ENCODE results near the gene MAN2B2. TPM values are rescaled to one million over a fixed set of nuclear protein-coding genes. Genes with fewer than 3 reads are reported as not detected.

Gene MAN2B2
- total RNA-seq, 4 donors from 2014 or later: 31.9 to 42.0 (median 33.0) TPM

DNA sequence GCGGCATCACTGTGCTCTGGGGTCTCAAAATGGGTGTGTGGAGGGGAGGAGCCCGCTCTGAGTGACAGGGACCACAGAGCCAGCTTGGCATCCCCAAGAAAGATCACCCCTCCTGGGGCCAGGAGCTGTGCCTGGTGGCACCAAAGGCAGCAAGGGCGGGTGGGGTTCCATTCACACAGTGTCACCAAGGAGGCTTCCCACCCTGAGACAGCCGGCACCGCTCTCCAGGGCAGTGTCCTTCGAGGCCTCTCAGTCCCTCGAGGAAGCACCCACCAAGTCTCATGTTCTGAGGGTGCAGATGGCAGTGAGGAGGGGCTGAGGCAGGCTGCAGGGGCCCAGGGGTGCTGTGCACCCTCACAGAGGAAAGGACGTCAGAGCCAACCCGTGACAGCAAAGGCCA lies 44.0 kb upstream of the MAN2B2 start:
- intact Hi-C loops (cut with DNase I): no loop called here
- no peaks in the 10 kb centered on the region for H3K4me1 ChIP-seq
- no peak for DNase-seq (ENCODE audit: extremely low spot score)
- no peak overlapping the region for H3K4me3 ChIP-seq
- WGBS: 59% methylated on average over 6 of the region's 9 CpGs
- H3K9me3 ChIP-seq: peaks cover 0 to 8% (median 2%) of the 10 kb centered on the region in 4 donors
- peaks cover 0 to 44% (median 0%) of the 10 kb centered on the region in 4 donors for H3K27me3 ChIP-seq
- H3K27ac ChIP-seq (replicated peaks in 1 of 4): no peak overlapping the region
- TF ChIP-seq, protein P1, sequence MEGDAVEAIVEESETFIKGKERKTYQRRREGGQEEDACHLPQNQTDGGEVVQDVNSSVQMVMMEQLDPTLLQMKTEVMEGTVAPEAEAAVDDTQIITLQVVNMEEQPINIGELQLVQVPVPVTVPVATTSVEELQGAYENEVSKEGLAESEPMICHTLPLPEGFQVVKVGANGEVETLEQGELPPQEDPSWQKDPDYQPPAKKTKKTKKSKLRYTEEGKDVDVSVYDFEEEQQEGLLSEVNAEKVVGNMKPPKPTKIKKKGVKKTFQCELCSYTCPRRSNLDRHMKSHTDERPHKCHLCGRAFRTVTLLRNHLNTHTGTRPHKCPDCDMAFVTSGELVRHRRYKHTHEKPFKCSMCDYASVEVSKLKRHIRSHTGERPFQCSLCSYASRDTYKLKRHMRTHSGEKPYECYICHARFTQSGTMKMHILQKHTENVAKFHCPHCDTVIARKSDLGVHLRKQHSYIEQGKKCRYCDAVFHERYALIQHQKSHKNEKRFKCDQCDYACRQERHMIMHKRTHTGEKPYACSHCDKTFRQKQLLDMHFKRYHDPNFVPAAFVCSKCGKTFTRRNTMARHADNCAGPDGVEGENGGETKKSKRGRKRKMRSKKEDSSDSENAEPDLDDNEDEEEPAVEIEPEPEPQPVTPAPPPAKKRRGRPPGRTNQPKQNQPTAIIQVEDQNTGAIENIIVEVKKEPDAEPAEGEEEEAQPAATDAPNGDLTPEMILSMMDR (IDR thresholded peaks at IDR 0.05): no peak
- TF ChIP-seq POLR2A (IDR thresholded peaks at IDR 0.05; ENCODE audit: low read depth) (no peak), POLR2AphosphoS5 (IDR thresholded peaks at IDR 0.05) (no peak), EP300 (IDR thresholded peaks at IDR 0.05) (no peak)
- no peaks in the 10 kb centered on the region for H3K36me3 ChIP-seq

- intact Hi-C loops (cut with DNase I): no loop called here
- H3K9me3 ChIP-seq: peaks cover 0 to 8% (median 2%) of the 10 kb centered on the region in 4 donors
- no peak overlapping the region for H3K4me3 ChIP-seq
- no peaks in the 10 kb centered on the region for H3K4me1 ChIP-seq
- no peak for DNase-seq (ENCODE audit: extremely low spot score)
- no peaks in the 10 kb centered on the region for H3K36me3 ChIP-seq
- H3K27me3 ChIP-seq: peaks cover 0 to 46% (median 0%) of the 10 kb centered on the region in 4 donors
- TF ChIP-seq EP300 (IDR thresholded peaks at IDR 0.05): no peak
- TF ChIP-seq POLR2AphosphoS5 (IDR thresholded peaks at IDR 0.05): no peak
- TF ChIP-seq, protein P1 (IDR thresholded peaks at IDR 0.05): no peak
- 86% methylated on average over 1 of the region's 3 CpGs for WGBS
- no peak overlapping the region for H3K27ac ChIP-seq (replicated peaks in 1 of 4)
These were observed 42.9 kb upstream of the MAN2B2 start for GRCh38 chr4:6532102-6532501.

DNA sequence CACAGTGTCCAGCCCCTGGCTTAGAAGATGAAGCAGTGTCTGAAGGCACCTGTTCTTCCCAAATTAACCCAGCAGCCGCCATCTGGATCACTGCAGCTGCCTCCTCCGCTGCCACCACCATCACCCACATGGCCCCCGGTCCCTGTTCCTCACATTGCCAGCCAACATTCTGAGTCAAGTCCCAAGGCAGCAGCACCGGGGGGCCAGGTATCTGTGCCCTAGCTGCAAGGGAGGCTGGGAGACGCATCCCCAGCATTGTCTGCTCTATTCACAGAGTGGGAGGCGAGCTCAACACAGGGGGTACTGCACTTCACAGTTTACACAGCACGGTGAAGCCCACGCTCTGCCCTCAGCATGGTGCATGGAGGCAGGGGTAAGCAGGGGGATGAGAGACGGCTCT lies 42.3 kb upstream of the MAN2B2 start:
- intact Hi-C loops (cut with DNase I): no loop called here

DNA sequence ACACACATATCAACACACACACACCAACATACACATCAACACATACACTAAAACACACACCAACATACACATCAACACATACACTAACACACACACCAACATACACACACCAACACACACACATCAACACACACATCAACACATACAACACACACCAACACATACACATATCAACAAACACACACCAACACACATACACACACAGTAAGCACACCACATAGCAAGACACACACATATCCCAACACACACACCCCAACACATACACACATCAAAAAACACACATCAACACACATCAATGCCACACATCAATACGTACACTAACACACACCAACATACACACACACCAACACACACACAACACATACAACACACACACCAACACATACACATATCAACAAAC lies 40.9 kb upstream of the MAN2B2 start:
- Histone ChIP-seq H3K27ac (replicated peaks in 1 of 4) (no peak overlapping the region), H3K4me3 (no peak overlapping the region), H3K4me1 (no peaks in the 10 kb centered on the region), H3K9me3 (peaks cover 0 to 8% (median 2%) of the 10 kb centered on the region in 4 donors), H3K27me3 (peaks cover 0 to 57% (median 0%) of the 10 kb centered on the region in 4 donors), H3K36me3 (no peaks in the 10 kb centered on the region)
- 100% methylated on average over 1 of the region's 1 CpG for WGBS
- TF ChIP-seq POLR2AphosphoS5 (IDR thresholded peaks at IDR 0.05): no peak
- TF ChIP-seq, protein P1 (IDR thresholded peaks at IDR 0.05): no peak
- no peak for TF ChIP-seq POLR2A (IDR thresholded peaks at IDR 0.05; ENCODE audit: low read depth)
- TF ChIP-seq EP300 (IDR thresholded peaks at IDR 0.05): no peak
- intact Hi-C loops (cut with DNase I): no loop called here
- no peak for DNase-seq (ENCODE audit: extremely low spot score)

More for the DNA sequence above, 42.3 kb upstream of the MAN2B2 start:
- Histone ChIP-seq H3K27me3 (peaks cover 0 to 43% (median 0%) of the 10 kb centered on the region in 4 donors), H3K4me3 (no peak overlapping the region), H3K9me3 (peaks cover 0 to 8% (median 2%) of the 10 kb centered on the region in 4 donors), H3K27ac (replicated peaks in 1 of 4) (no peak overlapping the region), H3K36me3 (no peaks in the 10 kb centered on the region), H3K4me1 (no peaks in the 10 kb centered on the region)
- no peak for DNase-seq (ENCODE audit: extremely low spot score)
- 59% methylated on average over 9 of the region's 9 CpGs for WGBS
- TF ChIP-seq POLR2A (IDR thresholded peaks at IDR 0.05; ENCODE audit: low read depth) (no peak), POLR2AphosphoS5 (IDR thresholded peaks at IDR 0.05) (no peak), EP300 (IDR thresholded peaks at IDR 0.05) (no peak)
- TF ChIP-seq, protein P1 (IDR thresholded peaks at IDR 0.05): no peak
